GM19372 (cell line): ENCODE results near the gene TSPAN14.

Experiments used
- ATAC-seq: cut with Tn5 transposase; IDR thresholded peaks from one replicate; pipeline ENCODE4 v1.9.1; 2021; ENCODE audit warnings: mild to moderate bottlenecking, low read depth, moderate library complexity; ENCODE audit not compliant: unreplicated experiment

The TSPAN14 gene

GRCh38 chr10:80453056-80453841, 861 bp upstream of the TSPAN14 start:
- ATAC-seq = no peak

GRCh38 chr10:80454513-80455460, 677 bp downstream of the TSPAN14 start:
- ATAC-seq = peak; percentile 22

- no peak for ATAC-seq
Measured at GRCh38 chr10:80455461-80456349, 1.6 kb downstream of the TSPAN14 start.

DNA sequence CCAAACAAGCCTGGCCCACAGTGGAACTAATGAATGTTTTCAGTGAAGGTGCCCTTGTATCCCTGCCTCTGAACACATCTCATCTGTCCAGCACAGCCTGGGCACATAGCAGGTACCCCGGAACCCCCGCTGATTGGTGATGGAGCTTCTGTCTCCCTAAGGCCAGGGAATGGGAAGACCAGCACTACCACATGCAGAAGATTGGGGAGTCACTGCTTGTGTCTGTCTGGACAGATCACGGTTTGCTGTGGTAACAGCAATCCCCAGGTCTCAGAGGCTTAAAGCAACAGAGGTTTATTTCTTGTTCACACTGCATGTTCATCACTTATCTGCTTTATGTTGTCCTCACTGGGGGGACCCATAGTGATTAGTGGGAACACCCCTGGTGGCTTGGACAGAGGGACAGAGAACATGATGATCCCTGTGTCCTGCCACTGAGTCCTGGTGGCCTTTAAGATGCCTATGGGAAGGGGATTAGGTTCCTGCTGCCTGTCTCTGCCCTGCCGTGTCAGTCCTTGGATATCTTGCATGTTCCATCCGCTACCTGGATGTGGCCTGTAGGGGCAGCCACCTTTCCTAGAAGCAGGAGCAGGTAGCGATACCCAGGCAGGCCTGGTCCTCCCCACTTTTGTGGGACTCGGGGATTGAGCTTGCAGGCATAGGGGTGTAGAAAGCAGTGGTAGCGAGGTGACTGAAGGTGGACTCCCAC, 3.6 kb downstream of the TSPAN14 start:
- no peak for ATAC-seq

DNA sequence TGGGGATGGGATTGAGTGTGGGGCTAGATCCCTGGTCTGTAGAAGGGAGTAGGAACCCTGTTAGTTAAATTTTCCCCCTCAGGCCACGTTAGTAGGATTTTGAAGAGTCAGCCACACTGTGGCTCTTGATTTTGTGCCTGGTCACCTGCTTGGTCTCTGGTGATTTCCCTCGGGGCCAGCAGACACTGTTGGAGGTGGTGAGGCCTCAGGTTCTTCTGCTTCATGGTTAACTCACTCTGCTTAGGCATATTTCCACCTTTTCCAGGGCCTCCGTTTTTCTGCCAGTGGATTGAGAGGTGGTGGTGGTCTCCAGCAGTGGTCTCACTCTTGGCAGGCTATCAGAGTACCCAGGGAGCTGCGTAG, 4.1 kb downstream of the TSPAN14 start:
- no peak for ATAC-seq

GRCh38 chr10:80458638-80459037, 4.5 kb downstream of the TSPAN14 start:
- no peak for ATAC-seq

GRCh38 chr10:80459047-80459865, 5.1 kb downstream of the TSPAN14 start:
- ATAC-seq = peak; percentile 35

DNA sequence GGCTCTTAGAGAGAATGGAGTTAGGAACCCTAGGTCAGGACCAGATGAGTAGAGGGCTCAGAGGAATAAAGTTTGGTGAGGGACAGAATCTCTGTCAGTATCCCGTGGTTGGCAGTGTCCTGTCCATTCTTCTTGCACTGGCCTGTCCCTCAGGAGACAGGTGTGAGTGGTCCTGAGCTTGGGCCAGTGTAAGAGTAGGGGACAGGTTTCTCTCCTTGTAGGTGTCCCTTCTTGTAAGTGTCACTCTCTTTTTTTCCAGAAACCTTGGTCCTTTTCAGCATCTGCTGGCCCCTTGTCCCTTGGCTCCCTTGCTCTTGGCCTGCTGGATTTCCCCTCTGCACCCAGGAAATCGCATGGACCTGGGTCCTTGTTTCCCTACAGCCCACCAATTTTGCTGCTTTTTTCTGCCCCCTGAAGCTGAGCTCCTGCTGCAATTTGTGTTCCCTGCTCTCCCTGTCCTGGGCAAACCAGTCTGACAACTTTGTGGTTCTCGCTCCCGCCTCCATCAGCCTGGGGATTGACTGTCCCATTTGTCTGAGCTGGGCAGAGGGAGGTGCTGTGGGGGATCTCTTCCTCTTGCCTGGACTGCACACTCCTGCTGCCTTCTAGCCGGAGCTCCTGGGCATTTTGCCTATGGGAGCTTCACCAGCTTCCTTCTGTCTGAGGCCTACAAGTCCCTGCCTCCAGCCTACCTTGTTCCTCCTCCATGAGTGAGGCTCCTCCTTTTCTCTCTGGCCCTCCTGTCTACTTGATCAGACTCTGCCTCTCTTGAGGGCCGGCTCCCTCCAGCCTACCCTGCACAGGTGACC, 6.5 kb downstream of the TSPAN14 start:
- ATAC-seq = no peak

- ATAC-seq = no peak
Measured at GRCh38 chr10:80461208-80462183, 7.4 kb downstream of the TSPAN14 start.

DNA sequence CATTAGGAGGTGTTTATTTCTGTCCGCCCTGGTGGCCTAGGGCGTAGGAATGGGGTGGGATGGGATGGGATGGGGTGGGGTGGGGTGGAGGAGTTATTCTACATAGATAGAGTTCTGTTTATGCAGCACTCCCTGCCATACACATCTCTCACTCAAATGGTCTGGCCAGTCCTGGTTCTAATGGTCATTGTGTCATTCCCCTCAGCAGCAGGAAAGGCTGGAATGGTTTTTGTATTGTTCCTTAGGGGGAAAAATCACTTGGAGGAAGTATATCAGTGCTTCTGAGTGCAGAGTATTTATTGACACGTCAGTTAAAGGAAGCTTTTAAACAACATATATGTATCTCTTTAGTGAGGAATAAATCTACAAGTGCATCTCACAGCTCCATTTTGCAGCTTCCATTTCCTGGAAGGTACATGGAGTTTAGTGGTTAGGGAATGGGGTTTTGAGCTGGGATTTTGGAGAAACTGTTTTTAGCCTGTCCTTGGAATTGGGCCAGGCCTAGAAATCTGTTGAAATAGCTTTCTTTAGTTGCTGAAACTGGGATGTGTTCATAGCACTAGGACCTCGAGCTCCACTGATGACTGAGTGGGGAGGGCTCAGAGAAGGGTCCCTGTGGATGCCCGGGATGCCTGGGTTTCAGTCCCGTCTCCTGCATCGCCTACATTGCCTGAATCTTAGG, 8.3 kb downstream of the TSPAN14 start:
- ATAC-seq = no peak

DNA sequence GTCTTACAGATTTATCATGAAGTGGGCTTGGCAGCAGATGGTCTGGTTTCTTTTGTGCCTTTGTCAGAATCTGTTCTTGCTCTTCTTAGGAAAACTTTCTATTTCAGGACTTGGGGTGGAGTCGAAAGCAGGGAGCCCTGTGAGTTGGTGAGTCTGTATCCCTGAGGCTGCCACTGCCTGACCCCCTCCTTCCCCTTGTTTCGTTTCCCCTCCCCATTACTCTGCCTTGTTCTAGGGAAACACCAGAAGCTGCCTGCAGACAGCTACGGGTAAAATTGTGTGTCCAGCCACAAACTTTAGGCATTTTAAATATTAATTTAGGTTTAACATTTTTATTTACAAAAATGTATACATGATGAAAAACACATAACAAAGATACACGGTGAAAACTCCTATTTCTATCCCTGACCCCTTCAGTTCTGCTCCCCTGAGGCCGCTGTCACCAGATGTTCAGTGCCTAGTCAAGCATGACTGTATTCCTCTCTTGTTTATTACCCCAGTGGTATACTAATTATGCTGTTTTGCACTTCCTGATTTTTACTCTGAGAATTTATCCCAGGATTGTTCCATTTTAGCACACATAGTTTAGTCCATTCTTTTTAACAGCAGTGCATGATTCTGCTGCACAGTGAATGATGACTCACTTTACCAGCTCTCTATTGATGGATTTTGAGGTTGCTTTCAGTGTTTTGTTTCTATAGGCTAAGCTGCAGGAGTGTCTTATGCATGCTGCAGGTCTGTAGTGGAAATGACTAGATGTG, 9.1 kb downstream of the TSPAN14 start:
- no peak for ATAC-seq

- ATAC-seq = no peak
Measured at GRCh38 chr10:80463868-80464267, 9.8 kb downstream of the TSPAN14 start.

GRCh38 chr10:80464557-80465450, 10.7 kb downstream of the TSPAN14 start:
- ATAC-seq = no peak

DNA sequence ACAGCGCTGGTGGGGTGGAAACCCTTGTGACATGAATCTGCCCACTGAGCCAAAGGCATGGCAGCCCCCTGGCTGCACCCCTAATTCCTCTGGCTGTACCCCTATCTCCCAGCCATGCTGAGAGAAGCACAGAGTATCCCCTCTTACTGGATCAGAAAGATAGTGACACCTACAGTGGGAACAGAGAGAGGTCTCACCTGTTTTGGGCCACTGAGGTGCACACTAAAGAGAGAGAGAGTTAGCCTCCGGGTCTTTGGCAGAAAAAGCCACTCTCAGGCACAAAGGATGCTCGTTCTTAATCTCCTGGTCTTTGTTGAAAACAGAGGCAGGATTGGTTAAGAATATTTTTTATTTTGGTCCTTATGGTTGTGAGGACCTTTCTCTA, 11.3 kb downstream of the TSPAN14 start:
- no peak for ATAC-seq
